Measurements from ENCODE around the gene STK38L. TPM values are rescaled to one million over a fixed set of nuclear protein-coding genes. Genes with fewer than 3 reads are reported as not detected.

STK38L gene
- total RNA-seq, 1 donor from 2014 or later: 115 TPM

DNA sequence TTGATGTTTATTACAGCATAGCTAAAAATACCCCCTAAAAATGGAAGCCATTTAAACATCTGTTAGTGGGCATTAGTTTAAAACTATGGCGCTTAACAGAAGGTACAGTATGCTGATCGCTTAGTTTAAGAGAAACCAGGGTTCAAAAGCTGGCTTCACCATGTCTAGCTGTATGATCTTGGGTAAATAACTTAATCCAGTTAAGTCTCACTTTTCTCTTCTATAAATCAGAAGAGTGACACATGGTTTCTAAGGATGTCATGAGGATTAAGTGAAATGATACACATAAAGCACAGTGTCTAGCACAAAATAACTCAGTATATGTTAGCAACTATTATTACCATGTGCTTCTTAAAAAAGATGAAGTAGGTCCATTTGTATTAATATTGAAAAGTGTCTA is 38.7 kb downstream of the STK38L start:
- FAIRE-seq (no peak), DNase-seq (ENCODE audit: low read depth) (no peak)
- H3K79me2 ChIP-seq (ENCODE audit: insufficient read depth, low read length): peaks cover 90% of the 10 kb centered on the region
- H3K36me3 ChIP-seq (ENCODE audit: insufficient read depth, low read length): peaks cover 7% of the 10 kb centered on the region
- no peaks in the 10 kb centered on the region for H3K9me3 Mint-ChIP-seq (ENCODE audit: unreplicated experiment)
- H3K4me3 Mint-ChIP-seq (ENCODE audit: unreplicated experiment): no peak overlapping the region
- H2AFZ ChIP-seq (ENCODE audit: low read depth, low read length): no peak overlapping the region
- H3K9ac ChIP-seq (ENCODE audit: low read length): no peak overlapping the region
- no peak overlapping the region for H3K4me2 ChIP-seq (ENCODE audit: low read length)
- no peak overlapping the region for H3K27ac Mint-ChIP-seq (ENCODE audit: unreplicated experiment)
- peaks cover 11% of the 10 kb centered on the region for H4K20me1 ChIP-seq (ENCODE audit: insufficient read depth, low read length)
- H3K4me1 ChIP-seq (ENCODE audit: insufficient read depth, low read length): peaks cover 31% of the 10 kb centered on the region
- H3K27me3 Mint-ChIP-seq (ENCODE audit: low read depth, unreplicated experiment): no peaks in the 10 kb centered on the region
- no peak overlapping the region for H3K27ac ChIP-seq (ENCODE audit: low read depth, low read length)
- H3K4me3 ChIP-seq (ENCODE audit: insufficient read depth, low read depth, low read length): no peak overlapping the region
- peaks cover 45% of the 10 kb centered on the region for H3K4me1 Mint-ChIP-seq (ENCODE audit: low read depth, unreplicated experiment)
- no peaks in the 10 kb centered on the region for H3K36me3 Mint-ChIP-seq (ENCODE audit: low read depth, unreplicated experiment)
- TF ChIP-seq, protein P1, sequence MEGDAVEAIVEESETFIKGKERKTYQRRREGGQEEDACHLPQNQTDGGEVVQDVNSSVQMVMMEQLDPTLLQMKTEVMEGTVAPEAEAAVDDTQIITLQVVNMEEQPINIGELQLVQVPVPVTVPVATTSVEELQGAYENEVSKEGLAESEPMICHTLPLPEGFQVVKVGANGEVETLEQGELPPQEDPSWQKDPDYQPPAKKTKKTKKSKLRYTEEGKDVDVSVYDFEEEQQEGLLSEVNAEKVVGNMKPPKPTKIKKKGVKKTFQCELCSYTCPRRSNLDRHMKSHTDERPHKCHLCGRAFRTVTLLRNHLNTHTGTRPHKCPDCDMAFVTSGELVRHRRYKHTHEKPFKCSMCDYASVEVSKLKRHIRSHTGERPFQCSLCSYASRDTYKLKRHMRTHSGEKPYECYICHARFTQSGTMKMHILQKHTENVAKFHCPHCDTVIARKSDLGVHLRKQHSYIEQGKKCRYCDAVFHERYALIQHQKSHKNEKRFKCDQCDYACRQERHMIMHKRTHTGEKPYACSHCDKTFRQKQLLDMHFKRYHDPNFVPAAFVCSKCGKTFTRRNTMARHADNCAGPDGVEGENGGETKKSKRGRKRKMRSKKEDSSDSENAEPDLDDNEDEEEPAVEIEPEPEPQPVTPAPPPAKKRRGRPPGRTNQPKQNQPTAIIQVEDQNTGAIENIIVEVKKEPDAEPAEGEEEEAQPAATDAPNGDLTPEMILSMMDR (IDR thresholded peaks at IDR 0.05; ENCODE audit: insufficient read depth, low read depth, low read length): no peak
- no peak for TF ChIP-seq EZH2 (IDR thresholded peaks at IDR 0.05; ENCODE audit: insufficient read depth, low read length)
- no peaks in the 10 kb centered on the region for H3K27me3 ChIP-seq (ENCODE audit: insufficient read depth, low read length)
- no peaks in the 10 kb centered on the region for H3K9me3 ChIP-seq (ENCODE audit: insufficient read depth, low read depth, low read length)

DNA sequence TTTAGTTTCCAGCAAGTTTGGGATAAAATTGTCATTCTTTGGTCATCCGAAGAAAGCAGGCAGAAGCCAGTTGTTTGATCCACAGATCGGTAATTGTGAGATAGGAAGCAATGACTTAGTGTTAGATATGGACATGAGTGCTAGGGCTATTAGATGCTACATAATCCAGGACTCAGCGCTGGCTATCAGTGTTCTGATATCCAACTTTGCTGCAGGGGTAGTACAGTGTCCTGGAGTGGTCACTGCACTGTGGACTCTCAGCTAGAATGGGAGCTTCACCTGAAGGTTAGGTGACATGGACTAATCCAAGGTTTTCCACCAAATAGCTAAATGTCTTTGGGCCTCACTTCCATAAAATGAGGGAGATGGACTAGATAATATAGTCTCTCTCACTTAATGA is 39.9 kb downstream of the STK38L start:
- Histone ChIP-seq H3K4me2 (ENCODE audit: low read length) (peak overlapping the region; percentile 66), H3K36me3 (ENCODE audit: insufficient read depth, low read length) (peaks cover 7% of the 10 kb centered on the region), H2AFZ (ENCODE audit: low read depth, low read length) (no peak overlapping the region), H3K9me3 (ENCODE audit: insufficient read depth, low read depth, low read length) (no peaks in the 10 kb centered on the region), H3K9ac (ENCODE audit: low read length) (peak overlapping the region; percentile 36), H3K27me3 (ENCODE audit: insufficient read depth, low read length) (no peaks in the 10 kb centered on the region), H3K4me1 (ENCODE audit: insufficient read depth, low read length) (peaks cover 24% of the 10 kb centered on the region), H3K79me2 (ENCODE audit: insufficient read depth, low read length) (peaks cover 88% of the 10 kb centered on the region), H3K27ac (ENCODE audit: low read depth, low read length) (peak overlapping the region; percentile 86), H3K4me3 (ENCODE audit: insufficient read depth, low read depth, low read length) (no peak overlapping the region), H4K20me1 (ENCODE audit: insufficient read depth, low read length) (peaks cover 10% of the 10 kb centered on the region)
- Mint-ChIP-seq H3K4me3 (ENCODE audit: unreplicated experiment) (no peak overlapping the region), H3K9me3 (ENCODE audit: unreplicated experiment) (no peaks in the 10 kb centered on the region), H3K4me1 (ENCODE audit: low read depth, unreplicated experiment) (peaks cover 37% of the 10 kb centered on the region), H3K27me3 (ENCODE audit: low read depth, unreplicated experiment) (no peaks in the 10 kb centered on the region), H3K36me3 (ENCODE audit: low read depth, unreplicated experiment) (no peaks in the 10 kb centered on the region), H3K27ac (ENCODE audit: unreplicated experiment) (peak overlapping the region; percentile 85)
- TF ChIP-seq EZH2 (IDR thresholded peaks at IDR 0.05; ENCODE audit: insufficient read depth, low read length): no peak
- TF ChIP-seq, protein P1 (IDR thresholded peaks at IDR 0.05; ENCODE audit: insufficient read depth, low read depth, low read length): no peak
- FAIRE-seq (no peak), DNase-seq (ENCODE audit: low read depth) (no peak)

DNA sequence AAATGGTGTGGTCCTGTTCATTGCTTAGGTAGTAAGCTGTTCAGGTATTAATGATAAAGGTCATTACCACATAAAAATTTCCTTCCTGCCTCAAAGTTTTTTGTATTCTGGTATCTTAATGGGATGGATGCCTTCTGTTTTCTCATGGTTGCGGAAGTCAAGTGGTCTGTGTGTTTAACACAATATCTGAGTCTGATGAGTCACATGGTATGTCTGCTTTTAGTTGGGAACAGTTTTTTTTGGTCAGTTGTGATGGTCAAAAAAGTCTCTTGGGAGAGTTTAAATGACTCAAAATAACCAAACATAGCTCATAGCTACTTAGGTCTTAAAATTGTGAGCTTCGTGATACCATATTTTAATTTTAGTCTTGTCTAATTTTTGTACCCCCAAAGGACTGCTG is 40.7 kb downstream of the STK38L start:
- H3K9me3 ChIP-seq (ENCODE audit: insufficient read depth, low read depth, low read length): no peaks in the 10 kb centered on the region
- peak overlapping the region; percentile 66 for H3K4me2 ChIP-seq (ENCODE audit: low read length)
- peak overlapping the region; percentile 17 for H3K4me3 Mint-ChIP-seq (ENCODE audit: unreplicated experiment)
- no peak overlapping the region for H2AFZ ChIP-seq (ENCODE audit: low read depth, low read length)
- H3K9me3 Mint-ChIP-seq (ENCODE audit: unreplicated experiment): no peaks in the 10 kb centered on the region
- no peak overlapping the region for H3K4me3 ChIP-seq (ENCODE audit: insufficient read depth, low read depth, low read length)
- peak; percentile 92 for DNase-seq (ENCODE audit: low read depth)
- H3K27ac ChIP-seq (ENCODE audit: low read depth, low read length): peak overlapping the region; percentile 86
- H3K9ac ChIP-seq (ENCODE audit: low read length): peak overlapping the region; percentile 37
- peaks cover 88% of the 10 kb centered on the region for H3K79me2 ChIP-seq (ENCODE audit: insufficient read depth, low read length)
- H3K36me3 Mint-ChIP-seq (ENCODE audit: low read depth, unreplicated experiment): no peaks in the 10 kb centered on the region
- TF ChIP-seq, protein P1 (IDR thresholded peaks at IDR 0.05; ENCODE audit: insufficient read depth, low read depth, low read length): no peak
- TF ChIP-seq EZH2 (IDR thresholded peaks at IDR 0.05; ENCODE audit: insufficient read depth, low read length): no peak
- H3K27ac Mint-ChIP-seq (ENCODE audit: unreplicated experiment): peak overlapping the region; percentile 85
- peaks cover 39% of the 10 kb centered on the region for H3K4me1 Mint-ChIP-seq (ENCODE audit: low read depth, unreplicated experiment)
- H4K20me1 ChIP-seq (ENCODE audit: insufficient read depth, low read length): peaks cover 16% of the 10 kb centered on the region
- peak; percentile 97 for FAIRE-seq
- peaks cover 24% of the 10 kb centered on the region for H3K4me1 ChIP-seq (ENCODE audit: insufficient read depth, low read length)
- H3K27me3 Mint-ChIP-seq (ENCODE audit: low read depth, unreplicated experiment): no peaks in the 10 kb centered on the region
- H3K27me3 ChIP-seq (ENCODE audit: insufficient read depth, low read length): no peaks in the 10 kb centered on the region
- H3K36me3 ChIP-seq (ENCODE audit: insufficient read depth, low read length): peaks cover 10% of the 10 kb centered on the region

Data from astrocyte (in vitro differentiated cells and primary cell).